Nucleus accumbens (tissue), 56 donors: Measurements from ENCODE around the gene LCTL.

Source experiments
- DNase-seq, 56 donors: peaks; one replicate each; lab custom pipeline; 2025; lab: John Stamatoyannopoulos, UW

LCTL gene, protein sequence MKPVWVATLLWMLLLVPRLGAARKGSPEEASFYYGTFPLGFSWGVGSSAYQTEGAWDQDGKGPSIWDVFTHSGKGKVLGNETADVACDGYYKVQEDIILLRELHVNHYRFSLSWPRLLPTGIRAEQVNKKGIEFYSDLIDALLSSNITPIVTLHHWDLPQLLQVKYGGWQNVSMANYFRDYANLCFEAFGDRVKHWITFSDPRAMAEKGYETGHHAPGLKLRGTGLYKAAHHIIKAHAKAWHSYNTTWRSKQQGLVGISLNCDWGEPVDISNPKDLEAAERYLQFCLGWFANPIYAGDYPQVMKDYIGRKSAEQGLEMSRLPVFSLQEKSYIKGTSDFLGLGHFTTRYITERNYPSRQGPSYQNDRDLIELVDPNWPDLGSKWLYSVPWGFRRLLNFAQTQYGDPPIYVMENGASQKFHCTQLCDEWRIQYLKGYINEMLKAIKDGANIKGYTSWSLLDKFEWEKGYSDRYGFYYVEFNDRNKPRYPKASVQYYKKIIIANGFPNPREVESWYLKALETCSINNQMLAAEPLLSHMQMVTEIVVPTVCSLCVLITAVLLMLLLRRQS

GRCh38 chr15:66565741-66566144, at the start of gene LCTL:
Gene LCTL (minus strand): TSS chr15:66565998. CDS start chr15:66565365, 633 bp downstream.
- DNase-seq: peak in 26 of 56 donors; percentile 1 to 65 (median 16)

DNA sequence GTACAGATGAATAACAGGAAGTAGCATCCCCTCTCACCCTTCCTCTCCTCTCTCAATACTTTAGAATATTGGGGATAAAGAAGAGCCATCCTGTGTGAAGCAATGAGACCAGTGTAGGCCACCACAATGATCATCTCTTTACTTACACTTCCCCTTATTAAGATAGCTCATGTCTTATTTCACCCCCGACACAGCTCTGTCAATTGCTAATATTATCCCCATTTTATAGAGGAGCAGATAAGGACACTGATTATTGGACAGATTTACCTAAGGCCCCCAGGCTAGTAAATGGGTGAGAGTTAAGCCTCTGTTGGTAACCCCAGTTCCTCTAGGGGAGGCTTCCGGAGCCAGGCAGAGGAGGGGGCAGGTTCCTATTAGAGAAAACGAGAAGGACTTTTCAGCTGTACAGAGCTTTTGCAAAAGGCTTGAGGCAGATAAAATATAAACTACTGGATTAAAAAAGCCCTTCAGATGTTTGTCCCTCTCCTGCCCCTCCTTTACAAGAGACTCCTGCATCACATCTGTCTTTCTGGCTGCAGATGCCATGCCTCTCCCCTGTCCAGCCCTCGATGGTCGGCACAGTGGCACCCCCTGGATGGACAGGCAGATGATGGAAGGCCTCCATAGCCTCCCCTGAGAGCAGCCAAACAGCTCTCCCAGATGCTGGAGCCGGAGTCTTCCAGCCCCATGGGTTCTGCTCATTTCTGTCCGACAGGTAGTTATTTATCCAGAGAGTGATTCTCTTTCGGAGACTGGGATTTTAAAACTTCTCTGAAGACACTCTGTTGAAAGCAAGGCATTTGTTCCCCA, 49.4 kb upstream of the LCTL start:
- no peak for DNase-seq

- DNase-seq: no peak
Observed at GRCh38 chr15:66614456-66614855, 48.7 kb upstream of the LCTL start.

DNA sequence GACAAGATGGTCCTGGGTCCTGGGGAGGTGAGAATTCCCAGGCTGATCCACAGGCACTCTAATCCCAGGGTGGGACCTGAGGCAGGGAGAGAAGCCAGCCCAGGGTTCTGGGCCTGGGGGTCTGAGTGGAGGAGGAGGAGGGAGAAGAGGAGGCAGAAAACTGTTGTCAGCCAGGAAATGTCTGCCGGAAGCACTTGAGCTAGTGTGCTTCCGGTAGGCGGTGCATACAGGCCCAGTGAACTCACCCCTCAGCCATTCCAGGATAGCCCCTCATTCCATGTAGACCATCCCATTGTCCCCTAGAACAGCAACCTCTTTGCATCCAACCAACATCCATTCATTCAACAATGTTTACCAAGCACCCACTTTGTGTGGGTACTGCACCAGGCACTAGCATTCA, 47.9 kb upstream of the LCTL start:
- DNase-seq: no peak

DNA sequence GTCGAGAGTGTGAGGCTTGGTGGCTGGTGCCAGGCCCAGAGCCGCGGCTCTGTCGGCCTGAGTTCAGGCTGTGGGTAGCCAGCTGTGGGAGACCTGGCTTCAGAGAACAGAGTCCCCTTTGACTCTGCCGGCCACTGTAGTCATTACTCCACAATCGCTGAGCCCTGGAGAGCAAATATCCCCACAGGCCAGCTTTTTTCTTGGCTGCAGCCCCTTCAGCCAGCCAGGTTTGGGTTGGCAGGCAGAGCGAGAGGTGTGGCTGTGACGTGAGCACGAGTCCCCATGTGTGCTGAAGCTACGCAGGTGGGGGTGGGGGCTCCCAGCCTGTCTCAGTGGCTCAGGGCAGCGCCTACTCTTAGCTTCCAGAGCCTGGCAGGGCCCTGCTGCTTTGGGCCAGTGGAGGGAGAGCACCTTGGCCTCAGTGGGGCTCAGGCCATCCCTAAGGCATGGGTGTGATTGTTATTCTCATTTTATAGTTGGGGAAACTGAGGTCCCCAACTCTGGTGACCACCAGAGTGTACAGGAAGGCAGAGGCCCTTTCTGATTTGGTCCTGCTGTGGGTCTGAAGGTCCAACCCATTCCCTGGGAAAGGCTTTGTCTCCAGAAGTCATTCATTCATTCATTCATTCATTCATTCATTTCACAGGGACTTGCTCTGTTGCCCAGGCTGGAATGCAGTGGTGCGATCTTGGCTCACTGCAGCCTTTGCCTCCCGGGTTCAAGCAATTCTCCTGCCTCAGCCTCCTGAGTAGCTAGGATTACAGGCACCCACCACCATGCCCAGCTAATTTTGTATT, 45.7 kb upstream of the LCTL start:
- peak in 17 of 56 donors; percentile 3 to 52 (median 11) for DNase-seq

GRCh38 chr15:66609876-66610275, 44.1 kb upstream of the LCTL start:
- no peak for DNase-seq

GRCh38 chr15:66608881-66609280, 43.1 kb upstream of the LCTL start:
- DNase-seq: no peak

DNA sequence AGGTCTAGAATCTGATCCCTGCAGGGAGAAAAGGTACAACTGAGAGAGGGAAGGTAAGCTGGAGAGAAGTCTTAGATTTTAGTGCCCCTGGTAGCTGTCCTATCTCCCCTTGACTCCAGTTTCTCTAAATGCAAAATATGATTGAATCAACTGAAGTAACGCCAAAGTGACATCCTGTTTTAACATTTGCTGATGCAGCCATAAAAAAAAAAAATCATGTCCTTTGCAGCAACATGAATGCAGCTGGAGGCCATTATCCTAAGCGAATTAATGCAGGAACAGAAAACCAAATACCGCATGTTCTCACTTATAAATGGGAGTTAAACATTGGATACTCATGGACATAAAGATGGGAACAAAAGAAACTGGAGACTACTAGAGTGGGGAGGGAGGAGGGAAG, 42.4 kb upstream of the LCTL start:
- DNase-seq: no peak

- DNase-seq: peak in 25 of 56 donors; percentile 3 to 70 (median 12)
Observed at GRCh38 chr15:66603301-66604179, 37.7 kb upstream of the LCTL start.

- DNase-seq: no peak
Observed at GRCh38 chr15:66601521-66601920, 35.7 kb upstream of the LCTL start.

DNA sequence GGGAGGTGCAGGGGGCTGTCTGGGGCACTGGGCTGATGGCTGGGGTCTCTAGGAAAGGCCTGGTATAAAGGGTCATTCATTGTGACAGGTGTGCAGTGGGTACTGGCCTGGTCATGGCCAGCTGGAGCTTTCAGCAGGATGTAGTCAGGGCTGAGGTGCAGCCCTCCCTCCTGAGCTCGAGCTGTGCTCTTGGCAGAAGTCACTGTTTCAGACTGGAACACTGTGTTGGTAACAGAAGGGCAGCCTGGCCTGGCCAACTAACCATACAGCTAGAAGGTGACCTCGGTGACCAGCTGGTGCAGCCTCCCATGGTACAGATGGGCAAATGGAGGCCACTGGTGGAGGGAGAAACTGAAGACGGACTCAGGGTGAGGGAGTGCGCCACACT, 34.4 kb upstream of the LCTL start:
- DNase-seq: no peak

- DNase-seq: no peak
Observed at GRCh38 chr15:66599536-66600239, 33.9 kb upstream of the LCTL start.

- no peak for DNase-seq
Observed at GRCh38 chr15:66598095-66598815, 32.5 kb upstream of the LCTL start.

DNA sequence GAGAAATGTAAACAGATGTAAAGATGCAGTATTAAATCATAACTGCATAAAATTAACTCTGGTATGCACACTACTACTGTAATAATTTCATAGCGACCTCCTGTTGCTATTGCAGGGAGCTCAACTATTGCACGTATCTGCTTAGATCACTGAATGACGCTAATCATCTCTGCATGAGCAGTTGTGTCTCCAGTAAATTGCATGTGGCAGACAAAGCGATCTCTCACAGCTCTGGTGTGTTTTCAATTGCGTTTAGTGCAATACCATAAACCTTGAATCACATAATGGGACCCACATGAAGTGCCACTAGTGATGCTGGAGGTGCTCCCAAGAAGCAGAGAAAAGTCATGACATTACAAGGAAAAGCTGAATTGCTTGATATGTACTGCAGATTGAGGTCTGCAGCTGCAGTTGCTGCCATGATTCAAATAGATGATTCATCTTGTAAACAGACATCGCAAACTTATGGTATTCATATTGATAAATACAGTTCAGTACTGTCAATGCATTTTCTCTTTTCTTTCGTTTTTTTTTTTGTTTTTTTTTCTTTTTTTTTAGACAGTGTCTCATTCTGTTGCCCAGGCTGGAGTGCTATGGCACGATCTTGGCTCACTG, 30.2 kb upstream of the LCTL start:
- no peak for DNase-seq

DNA sequence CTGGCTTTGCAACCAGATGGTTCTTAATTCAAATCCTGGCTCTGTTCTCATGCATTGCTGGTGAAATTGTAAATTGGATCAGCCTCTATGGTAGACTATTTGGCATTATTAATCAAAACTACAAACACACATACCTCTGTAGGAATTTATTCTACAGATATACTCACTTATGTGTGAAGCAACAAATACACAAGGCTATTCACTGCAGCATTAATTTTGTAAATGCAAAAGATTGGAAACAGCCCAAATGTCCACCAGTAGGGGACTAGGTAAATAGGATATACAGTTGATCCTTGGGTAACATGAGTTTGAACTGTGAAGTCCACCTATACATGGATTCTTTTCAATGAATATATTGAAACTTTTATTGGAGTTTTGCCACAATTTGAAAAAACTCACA, 29.5 kb upstream of the LCTL start:
- DNase-seq: no peak

DNA sequence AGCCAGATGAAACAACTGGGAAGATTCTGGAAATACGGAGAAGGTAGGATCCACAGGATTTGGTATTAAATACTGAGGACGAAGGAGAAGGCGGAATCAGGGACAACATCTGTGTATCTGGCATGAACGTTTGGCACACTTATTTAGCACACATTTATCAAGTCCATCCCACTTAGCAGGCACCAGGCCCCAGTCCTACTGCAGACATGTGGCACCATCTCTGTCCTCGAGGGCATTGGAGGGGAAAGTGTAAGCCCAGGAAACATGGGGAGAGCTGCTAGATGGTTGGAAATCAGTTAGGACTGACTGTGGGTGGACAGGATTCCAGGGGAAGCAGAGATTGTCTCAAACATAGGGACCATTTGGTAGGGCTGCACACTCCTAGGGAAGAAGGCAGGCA, 29.0 kb upstream of the LCTL start:
- DNase-seq: no peak

- DNase-seq: no peak
Observed at GRCh38 chr15:66594344-66594743, 28.5 kb upstream of the LCTL start.
